ENCODE data around the gene DNAH10. TPM values are rescaled to one million over a fixed set of nuclear protein-coding genes. Genes with fewer than 3 reads are reported as not detected.

The DNAH10 gene
- total and polyA plus RNA-seq, 2 experiments from 2014 or later, result 0.11 to 0.44 TPM

- H3K4me2 ChIP-seq (ENCODE audit: unreplicated experiment), result no peak overlapping the region
- DNase-seq, result no peak
- H3K9ac ChIP-seq, result no peak overlapping the region
- no peaks in the 10 kb centered on the region for H3K79me2 ChIP-seq (ENCODE audit: insufficient read depth)
- H3K9me2 ChIP-seq (ENCODE audit: insufficient read depth), result no peaks in the 10 kb centered on the region
- H3K4me1 ChIP-seq (ENCODE audit: insufficient read depth), result no peaks in the 10 kb centered on the region
- no peaks in the 10 kb centered on the region for H4K20me1 ChIP-seq (ENCODE audit: insufficient read depth)
- 89 to 90% methylated on average over 7 of the region's 7 CpGs for WGBS, 2 experiments (ENCODE audit: low coverage in 1 of 2, low lambda C conversion rate in 2 of 2, missing lambda C conversion rate in 2 of 2)
- H3K27me3 ChIP-seq (replicated peaks; ENCODE audit: insufficient read depth), result no peaks in the 10 kb centered on the region
- in situ Hi-C loops (cut with MboI), result no loop called here
- no peak for TF ChIP-seq EZH2 (IDR thresholded peaks at IDR 0.05; ENCODE audit: insufficient read depth, poor library complexity, severe bottlenecking)
- TF ChIP-seq EZH2phosphoT487 (IDR thresholded peaks at IDR 0.05; ENCODE audit: insufficient read depth, low read depth), result no peak
- H3F3A ChIP-seq (ENCODE audit: insufficient read depth), result no peaks in the 10 kb centered on the region
- H2AFZ ChIP-seq, result no peak overlapping the region
- H3K9me3 ChIP-seq (ENCODE audit: low read depth), result no peaks in the 10 kb centered on the region
- no peak overlapping the region for H3K4me3 ChIP-seq
- H3K36me3 ChIP-seq (ENCODE audit: low read depth), result no peaks in the 10 kb centered on the region
- H3K27ac ChIP-seq, result no peak overlapping the region
Observed at GRCh38 chr12:123928897-123929296, 166.8 kb downstream of the DNAH10 start.

- Histone ChIP-seq H2AFZ (no peak overlapping the region), H3F3A (ENCODE audit: insufficient read depth) (no peaks in the 10 kb centered on the region), H3K4me2 (ENCODE audit: unreplicated experiment) (no peak overlapping the region), H4K20me1 (ENCODE audit: insufficient read depth) (no peaks in the 10 kb centered on the region), H3K4me1 (ENCODE audit: insufficient read depth) (no peaks in the 10 kb centered on the region), H3K9ac (no peak overlapping the region), H3K36me3 (ENCODE audit: low read depth) (no peaks in the 10 kb centered on the region), H3K27ac (no peak overlapping the region), H3K9me2 (ENCODE audit: insufficient read depth) (no peaks in the 10 kb centered on the region), H3K4me3 (no peak overlapping the region), H3K9me3 (ENCODE audit: low read depth) (no peaks in the 10 kb centered on the region), H3K79me2 (ENCODE audit: insufficient read depth) (no peaks in the 10 kb centered on the region), H3K27me3 (replicated peaks; ENCODE audit: insufficient read depth) (no peaks in the 10 kb centered on the region)
- TF ChIP-seq EZH2phosphoT487 (IDR thresholded peaks at IDR 0.05; ENCODE audit: insufficient read depth, low read depth), result no peak
- no peak for TF ChIP-seq EZH2 (IDR thresholded peaks at IDR 0.05; ENCODE audit: insufficient read depth, poor library complexity, severe bottlenecking)
- no peak for DNase-seq
- in situ Hi-C loops (cut with MboI), result no loop called here
- WGBS, 2 experiments (ENCODE audit: low coverage in 1 of 2, low lambda C conversion rate in 2 of 2, missing lambda C conversion rate in 2 of 2), result 59 to 69% methylated on average over 9 of the region's 9 CpGs
Observed at GRCh38 chr12:123929946-123930583, 168.0 kb downstream of the DNAH10 start.

DNA sequence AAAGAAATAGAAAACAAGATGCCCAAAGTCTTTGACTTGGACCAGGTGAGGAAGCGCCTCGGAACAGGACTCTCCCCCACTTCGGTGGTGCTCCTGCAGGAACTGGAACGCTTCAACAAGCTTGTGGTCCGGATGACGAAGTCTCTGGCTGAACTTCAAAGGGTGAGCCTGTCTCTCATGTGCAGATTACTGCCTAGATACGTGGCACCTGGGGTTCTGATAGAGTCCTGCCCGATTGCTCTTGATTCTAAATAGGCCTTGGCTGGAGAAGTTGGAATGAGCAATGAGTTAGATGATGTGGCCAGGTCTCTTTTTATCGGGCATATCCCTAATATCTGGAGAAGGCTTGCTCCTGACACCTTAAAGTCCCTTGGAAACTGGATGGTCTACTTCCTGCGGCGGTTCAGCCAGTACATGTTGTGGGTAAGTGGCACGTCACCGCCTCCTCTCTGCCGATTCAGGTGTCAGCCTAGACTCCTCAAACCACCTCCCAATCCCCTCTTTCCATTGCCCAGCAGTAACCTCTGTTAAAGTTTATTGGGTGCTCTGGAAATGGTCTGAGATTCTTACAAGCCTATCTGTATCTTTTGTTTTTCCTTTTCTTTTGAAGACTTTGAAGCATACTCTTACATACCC is 169.7 kb downstream of the DNAH10 start:
- WGBS, 2 experiments (ENCODE audit: low coverage in 1 of 2, low lambda C conversion rate in 2 of 2, missing lambda C conversion rate in 2 of 2), result 83 to 85% methylated on average over 14 of the region's 14 CpGs
- Histone ChIP-seq H3K9me3 (ENCODE audit: low read depth) (no peaks in the 10 kb centered on the region), H4K20me1 (ENCODE audit: insufficient read depth) (no peaks in the 10 kb centered on the region)

GRCh38 chr12:123933214-123933613 is 171.1 kb downstream of the DNAH10 start:
- H3F3A ChIP-seq (ENCODE audit: insufficient read depth), result no peaks in the 10 kb centered on the region
- H3K36me3 ChIP-seq (ENCODE audit: low read depth), result peaks cover 4% of the 10 kb centered on the region; the same call in 1 of the 2 replicates
- no peak overlapping the region for H3K9ac ChIP-seq
- in situ Hi-C loops (cut with MboI), result no loop called here
- 84 to 87% methylated on average over 13 to 14 of the region's 14 CpGs for WGBS, 2 experiments (ENCODE audit: low coverage in 1 of 2, low lambda C conversion rate in 2 of 2, missing lambda C conversion rate in 2 of 2)
- no peaks in the 10 kb centered on the region for H3K9me2 ChIP-seq (ENCODE audit: insufficient read depth)
- no peak overlapping the region for H2AFZ ChIP-seq
- H3K27me3 ChIP-seq (replicated peaks; ENCODE audit: insufficient read depth), result no peaks in the 10 kb centered on the region
- TF ChIP-seq EZH2phosphoT487 (IDR thresholded peaks at IDR 0.05; ENCODE audit: insufficient read depth, low read depth) (no peak), EZH2 (IDR thresholded peaks at IDR 0.05; ENCODE audit: insufficient read depth, poor library complexity, severe bottlenecking) (no peak)
- H3K4me3 ChIP-seq, result no peak overlapping the region
- H3K4me1 ChIP-seq (ENCODE audit: insufficient read depth), result no peaks in the 10 kb centered on the region
- no peak overlapping the region for H3K4me2 ChIP-seq (ENCODE audit: unreplicated experiment)
- no peaks in the 10 kb centered on the region for H3K79me2 ChIP-seq (ENCODE audit: insufficient read depth)
- no peaks in the 10 kb centered on the region for H4K20me1 ChIP-seq (ENCODE audit: insufficient read depth)
- H3K27ac ChIP-seq, result no peak overlapping the region
- H3K9me3 ChIP-seq (ENCODE audit: low read depth), result no peaks in the 10 kb centered on the region
- no peak for DNase-seq

More for the DNA sequence above, 169.7 kb downstream of the DNAH10 start:
- no peaks in the 10 kb centered on the region for H3F3A ChIP-seq (ENCODE audit: insufficient read depth)
- H3K36me3 ChIP-seq (ENCODE audit: low read depth), result peaks cover 4% of the 10 kb centered on the region; the same call in 1 of the 2 replicates
- no peaks in the 10 kb centered on the region for H3K4me1 ChIP-seq (ENCODE audit: insufficient read depth)
- TF ChIP-seq EZH2phosphoT487 (IDR thresholded peaks at IDR 0.05; ENCODE audit: insufficient read depth, low read depth) (no peak), EZH2 (IDR thresholded peaks at IDR 0.05; ENCODE audit: insufficient read depth, poor library complexity, severe bottlenecking) (no peak)
- no peak overlapping the region for H3K4me2 ChIP-seq (ENCODE audit: unreplicated experiment)
- no peak overlapping the region for H3K27ac ChIP-seq
- H3K4me3 ChIP-seq, result no peak overlapping the region
- no peaks in the 10 kb centered on the region for H3K27me3 ChIP-seq (replicated peaks; ENCODE audit: insufficient read depth)
- no peak overlapping the region for H3K9ac ChIP-seq
- no peak for DNase-seq
- H3K79me2 ChIP-seq (ENCODE audit: insufficient read depth), result no peaks in the 10 kb centered on the region
- H2AFZ ChIP-seq, result no peak overlapping the region
- H3K9me2 ChIP-seq (ENCODE audit: insufficient read depth), result no peaks in the 10 kb centered on the region
- in situ Hi-C loops (cut with MboI), result no loop called here
